Amniotic stem cell (primary cell): Measurements from ENCODE around the gene PADI4.
A peak's percentile ranks its signal among the peaks of the same experiment; 100 is the strongest.
"Not testable (repeated sequence)": the region's sequence is repeated elsewhere in the genome, so short reads cannot be mapped to it uniquely, and the experiment has no call there.

Experiments used
- DNase-seq: peaks from one replicate; lab custom pipeline; 2025; lab: John Stamatoyannopoulos, UW

PADI4 gene

DNA sequence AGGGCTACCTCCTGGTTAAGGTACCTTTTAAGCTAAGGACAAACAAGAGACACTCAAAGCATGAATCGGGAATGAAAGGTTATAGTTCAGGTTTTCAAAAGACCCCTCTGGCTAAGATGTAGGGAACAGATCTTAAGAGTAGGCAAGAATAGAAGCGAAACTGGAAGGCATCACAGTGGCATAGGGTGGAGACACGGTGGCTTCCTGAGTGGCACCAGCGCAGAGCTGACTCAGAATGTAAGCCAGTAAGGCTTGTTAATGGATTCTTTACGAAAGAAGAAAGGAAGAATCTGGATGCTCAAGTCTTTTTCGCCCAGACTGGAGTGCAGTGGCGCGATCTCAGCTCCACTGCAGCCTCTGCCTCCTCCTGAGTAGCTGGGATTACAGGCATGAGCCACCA, 85.2 kb downstream of the PADI4 start:
- DNase-seq, result no peak

DNA sequence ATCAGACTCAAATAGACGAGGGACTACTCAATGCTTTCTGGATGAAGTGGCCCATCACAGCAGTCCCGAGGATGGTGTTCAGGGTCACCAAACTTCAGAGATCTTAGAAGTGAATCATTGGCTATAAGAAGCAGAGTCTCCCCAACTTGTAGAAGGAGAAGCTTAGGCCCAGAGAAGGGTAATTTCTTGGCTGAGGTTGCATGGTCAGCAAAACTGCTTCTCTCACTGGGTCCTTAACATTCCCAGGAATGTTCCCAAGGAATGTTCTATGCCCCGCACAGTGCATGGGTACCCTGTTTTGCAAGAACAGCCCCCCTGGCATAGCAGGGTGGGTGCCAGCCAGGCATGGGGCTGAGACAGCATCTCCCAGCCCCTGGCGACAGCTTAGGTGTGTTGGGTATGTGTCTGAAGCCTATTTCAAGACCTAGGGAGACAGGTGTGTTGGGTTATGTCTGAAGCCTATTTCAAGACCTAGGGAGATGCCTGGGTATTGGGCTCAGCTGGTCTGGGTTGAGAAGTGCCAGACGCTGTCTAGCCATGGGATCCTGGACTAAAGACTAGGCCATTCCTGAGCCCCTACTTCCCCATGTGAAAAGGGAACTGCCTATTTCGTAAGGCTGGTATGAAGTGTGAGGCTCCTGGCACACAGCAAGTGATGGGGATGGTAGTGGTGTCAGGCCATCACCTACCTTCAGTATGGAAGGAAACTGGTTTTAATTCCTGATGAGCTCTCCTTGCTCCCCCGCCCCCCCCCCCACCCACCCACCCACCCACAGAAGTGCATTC, 90.1 kb downstream of the PADI4 start:
- DNase-seq, result no peak

DNA sequence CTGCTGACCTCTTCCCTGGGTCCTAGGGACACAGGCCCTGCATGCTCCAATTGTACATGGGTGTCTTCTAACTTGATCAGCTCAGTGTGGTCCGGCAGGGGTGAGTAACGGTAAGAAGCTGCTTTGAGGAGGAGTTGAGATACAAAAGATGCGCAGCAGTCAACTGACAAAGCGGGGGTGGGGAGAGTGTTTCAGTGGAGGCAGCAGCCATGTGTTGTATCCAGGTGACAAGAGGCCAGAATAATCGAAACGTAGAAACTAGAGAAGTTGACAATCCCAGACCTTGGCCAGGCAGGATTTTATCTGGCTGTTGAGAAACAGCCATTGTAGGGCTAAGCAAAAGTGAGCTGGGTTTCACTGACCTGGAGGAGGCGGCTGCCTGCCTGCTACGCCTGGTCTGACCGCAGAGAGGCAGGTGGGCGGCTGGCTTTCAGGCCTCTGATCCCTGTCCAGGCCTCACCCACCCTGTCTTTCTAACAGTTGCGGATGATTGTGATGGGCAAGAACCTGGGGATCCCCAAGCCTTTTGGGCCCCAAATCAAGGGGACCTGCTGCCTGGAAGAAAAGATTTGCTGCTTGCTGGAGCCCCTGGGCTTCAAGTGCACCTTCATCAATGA, 92.8 kb downstream of the PADI4 start:
- DNase-seq, result no peak

DNA sequence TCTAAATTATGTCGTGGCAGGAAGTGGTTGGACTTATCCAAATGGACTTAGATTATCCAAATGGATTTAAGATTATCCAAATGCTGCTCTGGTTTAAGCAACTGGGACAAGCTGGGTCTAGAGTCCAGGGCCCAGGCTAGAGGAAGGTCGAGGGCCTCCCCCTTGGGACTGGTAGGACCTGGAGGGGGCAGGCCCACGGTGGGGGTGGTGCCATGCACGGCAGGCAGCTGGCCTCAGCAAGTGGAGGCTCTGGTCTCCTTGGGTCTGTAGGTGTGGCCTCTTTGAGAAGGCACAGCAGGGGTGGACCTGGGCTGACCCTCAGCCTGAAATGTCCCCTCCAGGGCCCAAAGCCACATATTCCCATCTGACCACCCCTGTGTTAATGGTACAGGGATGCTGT, 93.8 kb downstream of the PADI4 start:
- DNase-seq, result no peak

DNA sequence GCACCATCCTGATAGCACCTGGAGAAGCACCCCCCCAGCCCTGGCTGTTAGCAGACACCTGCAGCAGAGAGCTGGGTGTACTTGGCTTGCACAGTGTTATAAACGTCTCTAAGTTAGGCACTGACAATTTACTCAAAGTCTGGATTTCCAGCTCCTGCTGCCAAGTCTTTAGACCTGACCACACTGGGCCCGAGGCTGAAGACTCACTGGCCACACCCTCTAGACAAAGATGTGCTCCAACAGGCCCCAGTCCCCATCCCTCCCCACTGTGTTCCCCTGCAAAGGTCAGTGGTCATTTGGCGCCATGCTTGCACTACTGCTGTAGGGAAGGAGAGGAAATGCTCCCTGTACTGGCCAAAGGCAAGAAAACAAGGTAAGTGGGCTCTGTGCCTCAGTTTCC, 95.1 kb downstream of the PADI4 start:
- no peak for DNase-seq

DNA sequence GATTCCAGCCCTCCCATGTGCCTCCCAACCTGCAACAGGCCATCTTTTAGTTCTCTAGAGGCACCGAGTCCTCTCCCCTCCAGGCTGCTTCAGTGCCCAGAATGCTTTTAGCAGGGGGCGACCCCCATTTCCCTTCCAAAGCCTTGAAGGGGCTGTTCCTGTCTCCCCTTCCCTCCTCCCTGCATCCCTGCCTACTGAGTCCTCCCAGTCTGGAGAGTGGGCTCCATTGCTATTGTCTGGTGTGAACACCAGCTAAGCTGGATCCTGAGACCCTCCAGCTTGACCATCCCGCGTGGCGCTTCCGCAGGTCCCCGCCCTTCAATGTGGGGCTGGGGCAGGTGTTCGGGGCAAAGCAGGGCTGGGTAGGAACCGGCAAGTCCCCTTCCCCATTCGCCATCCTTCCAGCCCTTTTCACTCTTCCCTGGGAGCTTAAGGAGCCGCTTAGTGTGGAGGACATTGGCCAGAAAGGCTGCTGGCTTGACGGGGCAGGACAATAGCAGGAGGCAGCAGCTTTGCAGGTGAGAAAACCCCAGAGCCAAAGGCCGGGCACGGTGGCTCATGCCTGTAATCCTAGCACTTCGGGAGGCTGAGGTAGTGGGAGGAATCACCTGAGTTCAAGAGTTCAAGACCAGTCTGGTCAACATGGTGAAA, 96.2 kb downstream of the PADI4 start:
- no peak for DNase-seq

DNA sequence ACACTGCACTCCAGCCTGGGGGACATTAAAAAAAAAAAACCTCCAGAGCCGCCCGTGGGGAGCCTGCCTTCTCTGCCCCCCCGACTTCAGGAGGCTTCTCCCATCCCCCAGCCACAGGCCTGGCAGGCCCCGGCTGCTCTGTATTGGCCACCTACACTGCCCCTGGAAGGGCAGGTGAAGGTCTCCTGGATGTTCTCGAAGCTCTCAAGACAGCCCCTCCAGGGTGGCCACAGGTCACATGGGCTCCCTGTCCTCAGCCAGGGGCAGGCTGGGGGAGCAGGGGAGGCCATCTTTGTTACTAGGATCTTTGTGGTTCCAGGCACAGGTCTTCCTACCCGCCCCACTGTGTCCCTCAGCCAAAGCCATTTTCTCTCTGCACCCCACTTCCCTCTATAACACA, 96.8 kb downstream of the PADI4 start:
- no peak for DNase-seq

DNA sequence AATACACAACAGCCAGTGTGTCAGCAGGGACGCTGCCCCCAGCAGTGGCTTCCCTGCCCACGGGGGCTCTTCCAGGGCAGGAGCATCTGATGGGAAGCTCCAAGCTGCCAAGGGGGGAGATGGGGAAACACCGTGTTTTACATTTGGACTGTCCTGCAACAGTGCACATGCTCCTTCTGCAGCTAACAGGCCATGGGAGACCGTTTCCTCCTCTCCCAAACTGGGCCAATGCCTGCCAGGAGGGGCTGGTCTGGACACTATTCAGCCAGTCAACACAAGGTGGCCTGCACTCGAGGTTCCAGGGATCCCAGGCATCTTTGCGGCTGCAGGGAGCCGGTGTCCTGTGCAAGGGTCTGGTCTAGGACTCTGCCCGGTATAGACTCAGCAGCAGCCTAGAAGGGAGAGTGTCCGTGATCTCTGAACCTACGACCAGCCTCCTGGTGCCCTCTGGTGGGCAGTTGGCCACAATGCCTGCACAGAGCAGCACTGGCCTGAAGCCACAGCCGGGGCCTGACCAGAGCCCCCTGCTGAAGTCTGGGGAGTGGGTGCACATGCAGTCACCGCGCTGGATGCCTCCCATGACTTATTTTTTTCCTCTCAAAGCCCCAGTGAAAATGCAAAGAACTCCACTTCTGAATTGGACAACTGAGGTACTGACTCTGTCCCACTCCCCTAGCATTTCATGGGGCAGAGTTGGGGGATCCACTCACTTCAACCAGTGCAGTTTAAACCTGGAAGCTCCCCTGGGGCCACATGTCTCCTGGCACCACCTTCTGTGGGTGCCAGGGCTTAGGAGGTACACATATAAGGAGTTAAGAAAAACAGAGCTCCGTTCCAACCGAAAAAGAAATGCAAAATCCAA, 98.1 kb downstream of the PADI4 start:
- DNase-seq, result peak; percentile 32

DNA sequence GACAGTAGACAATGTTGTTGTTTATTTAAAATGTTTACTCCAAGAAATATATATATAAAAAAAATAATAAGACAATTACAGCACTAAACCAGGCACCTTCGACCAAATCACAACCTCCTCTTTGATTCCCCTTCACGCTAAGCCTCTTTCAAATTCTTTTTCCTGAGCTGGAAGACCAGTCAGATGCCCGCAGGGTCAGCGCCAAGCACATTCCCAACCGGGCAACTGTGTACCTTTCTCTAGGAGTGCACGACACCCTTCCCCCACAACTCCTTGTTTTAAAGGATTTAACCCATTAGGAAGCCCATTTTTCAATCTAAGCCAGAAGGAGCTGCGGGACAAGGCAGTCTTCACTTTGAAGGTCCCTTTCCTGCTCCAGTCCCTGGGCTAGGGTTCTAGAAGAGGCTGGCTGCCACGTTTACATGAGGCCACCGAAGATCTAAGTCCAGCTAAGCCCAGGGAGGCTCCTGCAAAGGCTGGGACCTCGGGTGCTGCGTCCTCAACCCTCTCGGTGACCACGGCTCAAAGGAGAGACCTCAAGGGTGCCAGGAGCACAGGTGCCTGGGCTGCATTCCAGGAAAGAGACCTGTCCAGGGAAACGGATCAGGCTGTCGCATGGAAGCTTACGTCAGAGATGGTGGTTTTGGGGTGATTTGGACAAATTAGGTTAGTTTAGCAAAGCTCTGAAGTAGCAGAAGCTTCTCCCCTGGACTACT, 98.9 kb downstream of the PADI4 start:
- DNase-seq, result not testable (repeated sequence)

DNA sequence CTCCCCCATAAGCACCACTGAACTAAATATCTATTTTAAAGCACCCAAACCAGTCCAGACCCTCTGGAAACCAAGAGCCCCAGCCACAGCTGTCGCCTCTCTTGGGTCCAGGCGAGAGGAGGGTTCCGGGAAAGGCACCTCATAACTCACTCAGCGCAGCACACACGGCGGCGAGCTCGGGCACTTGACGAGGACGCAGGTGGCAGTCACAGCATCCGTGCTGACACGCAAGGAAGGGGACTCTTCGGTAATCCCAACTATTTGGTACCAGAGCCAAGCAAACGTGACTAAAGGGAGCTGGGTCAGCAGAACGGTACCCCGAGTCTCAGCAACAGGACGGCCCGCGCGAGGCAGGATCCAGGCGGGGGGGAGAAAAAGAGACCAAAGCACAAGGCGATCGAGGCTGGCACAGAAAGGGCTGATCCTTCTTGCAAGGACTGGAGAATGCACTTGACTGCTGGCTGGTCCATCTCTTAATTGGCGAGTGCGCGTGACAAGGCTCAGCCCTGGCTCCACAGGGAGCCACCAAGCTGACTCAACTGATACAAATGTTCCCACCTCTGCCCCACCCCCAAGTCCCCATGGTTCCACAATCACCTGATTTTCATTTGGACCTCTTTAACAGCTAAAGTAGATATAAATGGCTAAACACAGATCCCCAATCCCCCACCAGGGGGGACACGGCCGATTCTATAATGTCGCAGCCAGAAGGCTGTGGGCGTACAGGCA, 100.0 kb downstream of the PADI4 start:
- DNase-seq, result not testable (repeated sequence)

DNA sequence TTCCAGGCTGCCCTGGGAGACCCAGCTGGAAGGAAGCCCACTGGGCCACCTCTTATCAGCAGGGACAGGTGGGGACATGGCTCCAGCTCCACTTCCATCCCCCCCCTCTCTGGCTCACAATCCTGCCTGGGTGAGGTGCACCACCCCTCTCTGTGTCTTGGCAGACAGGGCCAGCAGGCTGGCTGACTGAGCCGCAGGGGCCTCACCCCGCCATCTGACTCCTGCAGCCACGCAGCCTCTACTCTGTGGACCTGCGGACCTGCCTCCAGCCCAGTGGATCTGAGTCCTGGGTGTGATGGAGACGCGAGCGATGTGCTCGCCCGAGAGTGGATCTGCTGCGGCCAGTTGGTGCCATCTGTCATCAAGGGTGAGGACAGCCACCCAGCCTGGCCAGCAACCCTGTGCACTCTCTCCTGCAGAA, 101.4 kb downstream of the PADI4 start:
- DNase-seq, result no peak

DNA sequence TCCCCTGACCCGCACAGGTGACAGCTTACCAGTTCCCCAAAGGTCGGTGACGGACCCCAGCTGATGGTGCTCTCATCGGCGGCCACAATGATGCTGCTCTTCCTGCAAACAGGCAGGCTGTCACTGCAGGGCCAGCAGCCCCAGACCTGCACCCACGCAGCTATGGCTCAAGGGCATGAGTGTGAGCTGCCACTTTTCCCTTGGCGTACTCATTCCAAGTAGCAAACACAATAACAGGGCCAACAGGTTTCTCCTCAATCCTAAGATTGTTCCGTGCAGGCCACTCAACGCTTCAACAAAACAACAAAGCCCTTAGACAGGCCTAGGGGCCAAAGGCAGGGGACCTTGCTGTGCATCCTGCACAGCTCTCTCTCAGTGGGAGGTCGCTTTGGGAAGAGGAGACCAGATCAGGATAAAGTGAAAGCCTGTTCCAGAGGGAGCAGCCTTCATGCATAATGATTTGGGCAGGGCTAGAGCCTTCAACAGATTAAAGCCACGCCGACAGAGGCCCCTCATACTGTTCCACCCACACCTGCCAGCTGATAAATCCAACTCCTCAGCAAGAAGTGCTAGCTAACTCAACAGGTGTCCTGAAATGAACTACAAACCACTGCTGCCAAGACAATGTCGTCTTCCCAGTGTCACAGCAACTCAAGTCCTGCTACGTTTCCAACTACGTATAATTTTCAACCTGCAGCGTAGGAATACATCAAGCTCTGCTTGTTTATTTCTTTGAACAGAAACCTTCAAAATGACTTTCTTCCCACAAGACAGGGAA, 104.3 kb downstream of the PADI4 start:
- no peak for DNase-seq
